HEK293T (cell line): ENCODE data around the gene NRXN2.

ENCODE experiments used
- CTCF ChIA-PET: fragments of 350-600 bp; formaldehyde crosslinking; extraction: SDS; loops from one replicate; lab custom pipeline; 2021; ENCODE audit warnings: antibody characterized with exemption, inconsistent platforms; lab: Yijun Ruan, JAX
- POLR2A ChIA-PET: fragments of 350-600 bp; formaldehyde crosslinking; extraction: SDS; loops from one replicate; lab custom pipeline; 2020; ENCODE audit warnings: antibody characterized with exemption, inconsistent platforms; lab: Yijun Ruan, JAX
- DNase-seq: peaks from one replicate; pipeline ENCODE4 v3.0.0; 2012; ENCODE audit warnings: mixed read lengths; ENCODE audit errors: extremely low spot score
- ARNT ChIP-seq: fragments of 450-650 bp; IDR thresholded peaks from 2 replicates; pipeline ENCODE4 v1.6.1; 2017; ENCODE audit warnings: mild to moderate bottlenecking
- BHLHE40 ChIP-seq: fragments of 450-650 bp; IDR thresholded peaks from 2 replicates; pipeline ENCODE4 v1.6.1; 2016; ENCODE audit warnings: mild to moderate bottlenecking, moderate library complexity, borderline replicate concordance
- CTBP1 ChIP-seq: fragments of 450-650 bp; IDR thresholded peaks from 2 replicates; pipeline ENCODE4 v1.6.1; 2016; ENCODE audit warnings: borderline replicate concordance
- ELF4 ChIP-seq: fragments of 450-650 bp; IDR thresholded peaks from 2 replicates; pipeline ENCODE4 v1.6.1; 2017; ENCODE audit warnings: antibody characterized with exemption
- FOXA1 ChIP-seq: fragments of 450-650 bp; IDR thresholded peaks from 2 replicates; pipeline ENCODE4 v1.6.1; 2016; ENCODE audit warnings: mild to moderate bottlenecking
- FOXK2 ChIP-seq: fragments of 450-650 bp; IDR thresholded peaks from 2 replicates; pipeline ENCODE4 v1.6.1; 2016; ENCODE audit warnings: mild to moderate bottlenecking
- FOXM1 ChIP-seq: fragments of 450-650 bp; IDR thresholded peaks from 2 replicates; pipeline ENCODE4 v1.6.1; 2017; ENCODE audit warnings: mild to moderate bottlenecking, borderline replicate concordance
- HDGF ChIP-seq: fragments of 450-650 bp; IDR thresholded peaks from 2 replicates; pipeline ENCODE4 v1.6.1; 2017; ENCODE audit warnings: antibody characterized with exemption, borderline replicate concordance
- L3MBTL2 ChIP-seq: fragments of 450-650 bp; conservative IDR thresholded peaks from 2 replicates; pipeline ENCODE4 v1.6.1; 2016; ENCODE audit warnings: mild to moderate bottlenecking
- LEF1 ChIP-seq: fragments of 450-650 bp; IDR thresholded peaks from 2 replicates; pipeline ENCODE4 v1.6.1; 2017; ENCODE audit warnings: mild to moderate bottlenecking, borderline replicate concordance
- NFRKB ChIP-seq: fragments of 450-650 bp; IDR thresholded peaks from 2 replicates; pipeline ENCODE4 v1.6.1; 2016; ENCODE audit warnings: mild to moderate bottlenecking, moderate library complexity
- SP1 ChIP-seq: fragments of 450-650 bp; IDR thresholded peaks from 2 replicates; pipeline ENCODE4 v1.6.1; 2017
- SUZ12 ChIP-seq: fragments of 450-650 bp; IDR thresholded peaks from 2 replicates; pipeline ENCODE4 v1.6.1; 2016; ENCODE audit warnings: mild to moderate bottlenecking
- TARDBP ChIP-seq: fragments of 450-650 bp; IDR thresholded peaks from 2 replicates; pipeline ENCODE4 v1.6.1; 2016
- ZNF384 ChIP-seq: fragments of 450-650 bp; IDR thresholded peaks from 2 replicates; pipeline ENCODE4 v1.6.1; 2016
- TF ChIP-seq, protein P1 (sequence below): fragments of 450-650 bp; IDR thresholded peaks from 2 replicates; pipeline ENCODE4 v1.6.1; 2016

The NRXN2 gene

GRCh38 chr11:64602466-64603070 is 120.4 kb downstream of the NRXN2 start:
- no peak for DNase-seq
- no peak for TF ChIP-seq TARDBP
- no peak for TF ChIP-seq FOXK2
- no peak for TF ChIP-seq SUZ12
- TF ChIP-seq, protein P1, sequence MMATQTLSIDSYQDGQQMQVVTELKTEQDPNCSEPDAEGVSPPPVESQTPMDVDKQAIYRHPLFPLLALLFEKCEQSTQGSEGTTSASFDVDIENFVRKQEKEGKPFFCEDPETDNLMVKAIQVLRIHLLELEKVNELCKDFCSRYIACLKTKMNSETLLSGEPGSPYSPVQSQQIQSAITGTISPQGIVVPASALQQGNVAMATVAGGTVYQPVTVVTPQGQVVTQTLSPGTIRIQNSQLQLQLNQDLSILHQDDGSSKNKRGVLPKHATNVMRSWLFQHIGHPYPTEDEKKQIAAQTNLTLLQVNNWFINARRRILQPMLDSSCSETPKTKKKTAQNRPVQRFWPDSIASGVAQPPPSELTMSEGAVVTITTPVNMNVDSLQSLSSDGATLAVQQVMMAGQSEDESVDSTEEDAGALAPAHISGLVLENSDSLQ: no peak
- no peak for TF ChIP-seq LEF1
- TF ChIP-seq ZNF384: no peak
- no peak for TF ChIP-seq FOXA1
- no peak for TF ChIP-seq HDGF
- no peak for TF ChIP-seq SP1
- no peak for TF ChIP-seq CTBP1
- ChIA-PET POLR2A (no interaction called here), CTCF (no interaction called here)

GRCh38 chr11:64601605-64602465 is 121.2 kb downstream of the NRXN2 start:
- ChIA-PET POLR2A (no interaction called here), CTCF (interaction anchor here (0.6 kb wide), 1 partner anchor 147 kb away, joined by 3 read pairs; no protein-coding TSS in a partner anchor)
- no peak for DNase-seq
- TF ChIP-seq BHLHE40 (no peak), FOXA1 (no peak), NFRKB (no peak), LEF1 (no peak)

DNA sequence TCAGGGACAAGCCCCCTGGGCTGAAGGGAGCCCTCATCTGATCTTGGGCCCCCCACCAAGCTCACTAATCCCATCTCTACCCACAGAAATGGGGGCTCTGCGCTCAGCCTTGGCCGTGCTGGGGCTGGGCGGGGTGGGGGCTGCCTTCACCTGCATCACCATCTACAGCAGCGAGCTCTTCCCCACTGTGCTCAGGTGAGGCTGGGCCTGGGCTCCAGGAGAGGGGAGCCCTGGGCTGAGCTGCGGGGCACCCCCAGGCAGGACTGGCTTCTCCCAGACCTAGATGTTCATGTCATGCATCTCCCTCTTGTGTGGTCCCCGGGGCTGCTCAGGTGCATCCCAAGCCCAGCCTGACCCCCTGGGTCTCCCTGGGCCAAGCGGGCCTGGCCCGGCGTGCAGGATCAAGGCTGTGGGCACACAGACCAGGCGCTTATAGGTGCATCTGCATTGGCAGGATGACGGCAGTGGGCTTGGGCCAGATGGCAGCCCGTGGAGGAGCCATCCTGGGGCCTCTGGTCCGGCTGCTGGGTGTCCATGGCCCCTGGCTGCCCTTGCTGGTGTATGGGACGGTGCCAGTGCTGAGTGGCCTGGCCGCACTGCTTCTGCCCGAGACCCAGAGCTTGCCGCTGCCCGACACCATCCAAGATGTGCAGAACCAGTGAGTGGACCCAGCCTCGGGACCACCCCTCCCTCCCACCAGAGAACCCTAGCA is 122.6 kb downstream of the NRXN2 start:
- DNase-seq: no peak
- ChIA-PET POLR2A (no interaction called here), CTCF (no interaction called here)
- TF ChIP-seq SUZ12: no peak
- TF ChIP-seq, protein P1: no peak
- no peak for TF ChIP-seq FOXM1
- TF ChIP-seq FOXA1: no peak
- TF ChIP-seq ARNT: no peak
- no peak for TF ChIP-seq ELF4
- no peak for TF ChIP-seq CTBP1
- no peak for TF ChIP-seq L3MBTL2

DNA sequence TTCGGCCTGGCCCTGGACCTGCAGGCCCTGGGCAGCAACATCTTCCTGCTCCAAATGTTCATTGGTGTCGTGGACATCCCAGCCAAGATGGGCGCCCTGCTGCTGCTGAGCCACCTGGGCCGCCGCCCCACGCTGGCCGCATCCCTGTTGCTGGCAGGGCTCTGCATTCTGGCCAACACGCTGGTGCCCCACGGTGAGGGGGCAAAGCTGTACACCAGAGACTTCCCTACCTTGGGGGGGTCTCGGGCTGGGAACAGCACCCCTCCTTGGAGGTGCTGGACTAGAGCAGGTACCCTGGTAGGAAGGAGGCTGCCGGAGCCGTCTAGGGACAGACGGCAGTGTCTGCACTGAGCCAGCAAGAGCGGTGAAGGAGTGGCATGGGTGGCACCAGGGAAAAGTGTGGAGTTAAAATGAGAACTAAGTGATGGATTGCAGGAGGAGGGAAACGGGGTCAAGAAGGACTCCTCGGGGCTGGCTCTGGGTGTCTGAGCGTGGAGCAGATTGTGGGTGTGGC is 123.2 kb downstream of the NRXN2 start:
- TF ChIP-seq ZNF384: no peak
- no peak for TF ChIP-seq NFRKB
- TF ChIP-seq BHLHE40: no peak
- no peak for TF ChIP-seq ARNT
- no peak for DNase-seq
- POLR2A ChIA-PET: no interaction called here
- CTCF ChIA-PET: no interaction called here

GRCh38 chr11:64598797-64599697 is 124.0 kb downstream of the NRXN2 start:
- CTCF ChIA-PET: no interaction called here
- no peak for DNase-seq
- POLR2A ChIA-PET: no interaction called here
- TF ChIP-seq SUZ12 (no peak), SP1 (no peak), ELF4 (no peak), BHLHE40 (no peak), FOXA1 (no peak), ARNT (no peak), L3MBTL2 (no peak), NFRKB (no peak), FOXM1 (no peak), FOXK2 (no peak), ZNF384 (no peak), LEF1 (no peak), TARDBP (no peak), HDGF (no peak), CTBP1 (no peak)
- TF ChIP-seq, protein P1: no peak
